HG02943 (cell line): ENCODE results near the gene TMEM63B.
"Not testable (repeated sequence)": the region's sequence is repeated elsewhere in the genome, so short reads cannot be mapped to it uniquely, and the experiment has no call there.

Source experiments
- ATAC-seq: cut with Tn5 transposase; IDR thresholded peaks from one replicate; pipeline ENCODE4 v1.9.1; 2021; ENCODE audit warnings: mild to moderate bottlenecking, low read depth, moderate library complexity; ENCODE audit not compliant: unreplicated experiment

The TMEM63B gene

DNA sequence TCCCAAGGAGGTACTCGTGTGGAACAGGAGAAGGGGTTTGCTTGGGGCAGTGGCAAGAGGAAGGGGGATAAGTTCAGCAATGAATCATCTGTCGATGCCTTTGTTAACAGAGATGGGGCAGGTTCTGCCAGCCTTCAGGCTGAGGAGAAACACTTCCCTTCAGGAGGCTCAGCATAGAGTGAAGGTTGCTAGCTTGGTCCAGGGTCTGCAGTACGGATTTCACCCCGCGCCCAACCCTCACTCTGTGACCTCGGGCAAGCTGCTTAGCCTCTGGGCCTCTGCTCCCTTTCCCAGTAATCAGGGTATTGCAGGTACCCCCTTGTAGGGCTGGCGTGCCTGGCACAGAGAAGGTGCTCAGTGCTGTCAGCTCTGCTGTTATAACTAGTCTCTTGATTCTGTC, 38.8 kb downstream of the TMEM63B start:
- ATAC-seq, result no peak

DNA sequence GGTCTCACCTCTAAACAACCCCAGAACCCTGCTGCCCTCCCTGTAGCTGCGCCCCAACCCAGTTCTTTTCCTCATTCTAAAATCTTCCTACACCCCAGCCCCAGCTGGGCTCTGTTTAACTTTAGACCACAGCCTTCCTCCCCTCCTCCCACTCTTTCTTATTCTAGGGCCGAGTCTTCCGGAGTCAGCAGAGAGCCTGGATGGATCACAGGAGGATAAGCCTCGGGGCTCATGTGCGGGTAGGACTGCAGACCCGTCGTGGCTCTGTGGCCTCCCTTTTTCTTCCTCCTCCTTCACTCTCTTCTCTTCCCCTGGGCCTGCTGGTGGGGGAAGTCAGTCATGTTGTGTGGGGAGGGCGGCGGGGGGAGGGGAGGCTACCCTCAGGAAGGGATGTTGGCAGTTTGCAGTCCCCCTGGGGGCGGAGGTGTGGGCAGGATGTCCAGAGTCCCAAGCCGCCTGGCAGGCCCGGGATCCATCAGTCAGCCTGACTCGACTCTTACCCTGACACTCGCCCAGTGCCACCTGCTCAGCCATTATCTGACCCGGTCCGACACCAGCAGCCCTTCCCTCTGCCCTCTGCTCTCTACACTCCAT, 39.3 kb downstream of the TMEM63B start:
- no peak for ATAC-seq

DNA sequence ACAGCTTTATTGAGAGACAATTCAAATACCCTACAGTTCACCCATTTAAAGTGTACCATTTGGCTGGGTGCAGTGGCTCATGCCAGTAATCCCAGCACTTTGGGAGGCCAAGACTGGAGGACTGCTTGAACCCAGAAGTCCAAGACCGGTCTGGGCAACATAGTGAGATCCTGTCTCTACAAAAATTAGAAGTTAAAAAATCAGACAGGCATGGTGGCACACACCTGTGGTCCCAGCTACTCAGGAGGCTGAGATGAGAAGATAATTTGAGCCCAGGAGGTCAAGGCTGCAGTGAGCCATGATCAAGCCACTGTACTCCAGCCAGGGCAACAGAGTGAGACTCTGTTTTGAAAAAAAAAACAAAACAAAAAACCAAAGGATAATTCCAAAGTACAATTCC, 40.2 kb downstream of the TMEM63B start:
- ATAC-seq, result no peak

DNA sequence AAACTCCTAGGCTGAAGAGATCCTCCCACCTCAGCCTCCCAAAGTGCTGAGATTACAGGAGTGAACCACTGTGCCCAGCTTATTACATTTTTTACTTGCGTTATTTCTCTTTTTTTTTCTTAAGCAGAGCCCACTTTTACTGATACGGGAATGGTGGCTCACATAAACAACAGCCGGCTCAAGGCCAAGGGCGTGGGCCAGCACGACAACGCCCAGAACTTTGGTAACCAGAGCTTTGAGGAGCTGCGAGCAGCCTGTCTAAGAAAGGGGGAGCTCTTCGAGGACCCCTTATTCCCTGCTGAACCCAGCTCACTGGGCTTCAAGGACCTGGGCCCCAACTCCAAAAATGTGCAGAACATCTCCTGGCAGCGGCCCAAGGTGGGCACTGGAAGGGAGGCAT, 41.8 kb downstream of the TMEM63B start:
- no peak for ATAC-seq

DNA sequence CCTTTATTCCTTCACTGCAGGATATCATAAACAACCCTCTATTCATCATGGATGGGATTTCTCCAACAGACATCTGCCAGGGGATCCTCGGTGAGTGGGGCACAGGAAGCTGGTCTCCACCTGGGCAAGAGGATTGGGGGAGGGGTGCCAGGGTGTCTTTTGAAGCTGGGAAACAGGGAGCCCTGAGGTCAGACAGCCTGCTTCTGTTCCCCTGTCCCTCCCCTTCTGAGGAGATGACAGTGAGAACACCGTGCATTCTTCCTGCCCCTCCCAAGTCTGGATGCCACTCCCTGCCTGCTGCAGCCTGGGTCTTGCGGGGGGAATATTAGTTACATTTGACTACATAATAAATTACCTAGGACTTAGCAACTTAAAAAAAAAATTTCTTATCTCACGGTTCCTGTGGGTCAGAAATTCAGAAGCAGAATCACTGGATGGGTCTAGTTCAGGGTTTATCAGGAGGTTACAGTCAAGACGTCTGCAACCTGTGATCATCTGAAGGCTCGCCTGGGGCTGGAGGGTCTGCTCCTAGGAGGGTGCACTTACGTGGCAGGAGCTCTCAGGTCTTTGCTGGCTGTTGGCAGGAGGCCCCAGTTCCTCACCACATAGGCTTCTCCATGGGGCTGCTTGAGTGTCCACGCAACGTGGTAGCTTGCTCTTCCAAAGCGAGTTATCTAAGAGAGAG, 42.7 kb downstream of the TMEM63B start:
- no peak for ATAC-seq

DNA sequence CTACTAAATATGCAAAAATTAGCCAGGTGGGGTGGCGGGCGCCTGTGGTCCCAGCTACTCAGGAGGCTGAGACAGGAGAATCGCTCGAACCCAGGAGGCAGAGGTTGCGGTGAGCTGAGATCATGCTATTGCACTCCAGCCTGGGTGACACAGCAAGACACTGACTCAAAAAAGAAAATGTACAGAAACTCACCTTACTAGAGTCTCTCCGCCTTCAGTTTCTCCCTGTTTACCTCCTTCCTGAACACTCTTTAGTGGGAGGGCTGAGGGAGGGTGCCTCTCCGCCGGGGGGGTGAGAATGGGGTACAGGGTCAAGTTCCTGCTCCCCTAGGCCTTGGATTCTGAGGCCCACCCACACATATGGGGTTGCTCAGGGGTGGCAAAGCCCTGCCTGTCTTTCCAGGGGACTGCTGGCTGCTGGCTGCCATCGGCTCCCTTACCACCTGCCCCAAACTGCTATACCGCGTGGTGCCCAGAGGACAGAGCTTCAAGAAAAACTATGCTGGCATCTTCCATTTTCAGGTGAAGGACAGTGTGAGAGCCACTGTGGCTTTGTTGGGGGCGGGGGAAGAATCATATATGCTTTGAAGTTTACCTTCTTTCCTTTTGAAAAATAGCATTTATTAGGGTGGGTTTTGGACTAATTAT, 44.7 kb downstream of the TMEM63B start:
- no peak for ATAC-seq

DNA sequence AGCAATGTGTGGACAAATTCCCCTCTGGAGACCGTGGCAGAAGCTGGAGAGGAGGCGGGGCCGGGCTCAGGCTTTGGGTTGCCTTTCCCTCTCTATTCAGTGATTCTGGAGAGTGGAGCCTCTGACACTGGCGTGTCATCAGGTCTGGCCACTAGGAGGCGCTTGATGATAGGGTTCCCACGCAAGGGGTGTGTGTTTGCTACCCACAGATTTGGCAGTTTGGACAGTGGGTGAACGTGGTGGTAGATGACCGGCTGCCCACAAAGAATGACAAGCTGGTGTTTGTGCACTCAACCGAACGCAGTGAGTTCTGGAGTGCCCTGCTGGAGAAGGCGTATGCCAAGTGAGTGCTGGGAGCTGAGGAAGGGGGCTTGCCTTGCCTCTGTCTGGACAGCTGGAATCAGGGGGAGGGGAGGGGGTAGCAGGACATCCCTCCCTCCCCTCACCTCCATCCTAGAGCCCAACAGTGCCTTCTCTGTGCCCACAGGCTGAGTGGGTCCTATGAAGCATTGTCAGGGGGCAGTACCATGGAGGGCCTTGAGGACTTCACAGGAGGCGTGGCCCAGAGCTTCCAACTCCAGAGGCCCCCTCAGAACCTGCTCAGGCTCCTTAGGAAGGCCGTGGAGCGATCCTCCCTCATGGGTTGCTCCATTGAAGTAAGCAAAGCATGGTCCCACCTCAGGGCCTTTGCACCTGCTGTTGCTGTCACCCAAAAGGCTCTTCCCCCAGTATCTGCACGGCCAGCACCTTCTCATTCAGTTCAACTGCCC, 45.6 kb downstream of the TMEM63B start:
- no peak for ATAC-seq

DNA sequence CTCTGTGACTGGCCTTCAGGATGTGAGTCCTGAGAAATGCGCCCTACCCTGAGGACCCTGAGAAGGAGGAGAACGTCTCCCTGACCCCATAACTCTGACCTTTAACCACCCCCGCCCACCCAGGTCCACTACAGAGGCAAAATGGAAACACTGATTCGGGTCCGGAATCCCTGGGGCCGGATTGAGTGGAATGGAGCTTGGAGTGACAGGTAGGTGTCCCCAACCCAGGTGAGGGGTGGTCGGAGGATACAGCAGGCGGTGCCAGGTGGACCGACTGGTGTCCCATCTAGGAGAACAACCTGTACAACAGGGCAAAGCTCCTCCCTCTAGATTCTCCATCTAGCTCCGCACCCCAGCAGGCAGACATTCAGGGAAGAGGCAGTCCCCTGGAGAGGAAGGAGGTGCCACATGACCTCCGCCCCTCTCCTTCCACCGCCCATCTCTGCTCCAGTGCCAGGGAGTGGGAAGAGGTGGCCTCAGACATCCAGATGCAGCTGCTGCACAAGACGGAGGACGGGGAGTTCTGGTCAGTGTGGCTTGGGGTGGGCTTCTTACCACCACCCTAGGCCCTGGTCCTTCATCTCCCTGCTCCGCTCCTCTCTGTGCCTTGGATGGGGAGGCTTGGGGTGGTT, 48.9 kb downstream of the TMEM63B start:
- ATAC-seq, result no peak

DNA sequence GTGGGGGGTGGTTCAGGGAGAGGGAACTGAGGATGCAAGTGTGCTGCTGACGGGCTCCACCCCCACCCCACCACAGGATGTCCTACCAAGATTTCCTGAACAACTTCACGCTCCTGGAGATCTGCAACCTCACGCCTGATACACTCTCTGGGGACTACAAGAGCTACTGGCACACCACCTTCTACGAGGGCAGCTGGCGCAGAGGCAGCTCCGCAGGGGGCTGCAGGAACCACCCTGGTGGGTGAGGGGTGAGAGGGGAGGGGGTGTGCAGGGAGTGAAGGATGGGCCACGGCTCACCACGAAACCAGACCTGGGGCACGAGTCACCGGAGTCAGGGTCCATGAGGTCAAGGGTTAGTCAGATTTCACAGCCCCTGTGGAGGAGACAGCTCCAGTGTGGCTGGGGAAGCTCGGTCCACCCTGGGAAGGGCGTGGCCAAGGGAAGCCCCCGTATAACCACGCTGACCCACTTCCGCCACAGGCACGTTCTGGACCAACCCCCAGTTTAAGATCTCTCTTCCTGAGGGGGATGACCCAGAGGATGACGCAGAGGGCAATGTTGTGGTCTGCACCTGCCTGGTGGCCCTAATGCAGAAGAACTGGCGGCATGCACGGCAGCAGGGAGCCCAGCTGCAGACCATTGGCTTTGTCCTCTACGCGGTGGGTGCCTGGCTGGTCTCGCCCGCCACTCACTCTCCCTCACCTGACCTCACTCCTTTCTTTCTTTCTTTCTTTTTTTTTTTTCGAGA, 49.6 kb downstream of the TMEM63B start:
- no peak for ATAC-seq

DNA sequence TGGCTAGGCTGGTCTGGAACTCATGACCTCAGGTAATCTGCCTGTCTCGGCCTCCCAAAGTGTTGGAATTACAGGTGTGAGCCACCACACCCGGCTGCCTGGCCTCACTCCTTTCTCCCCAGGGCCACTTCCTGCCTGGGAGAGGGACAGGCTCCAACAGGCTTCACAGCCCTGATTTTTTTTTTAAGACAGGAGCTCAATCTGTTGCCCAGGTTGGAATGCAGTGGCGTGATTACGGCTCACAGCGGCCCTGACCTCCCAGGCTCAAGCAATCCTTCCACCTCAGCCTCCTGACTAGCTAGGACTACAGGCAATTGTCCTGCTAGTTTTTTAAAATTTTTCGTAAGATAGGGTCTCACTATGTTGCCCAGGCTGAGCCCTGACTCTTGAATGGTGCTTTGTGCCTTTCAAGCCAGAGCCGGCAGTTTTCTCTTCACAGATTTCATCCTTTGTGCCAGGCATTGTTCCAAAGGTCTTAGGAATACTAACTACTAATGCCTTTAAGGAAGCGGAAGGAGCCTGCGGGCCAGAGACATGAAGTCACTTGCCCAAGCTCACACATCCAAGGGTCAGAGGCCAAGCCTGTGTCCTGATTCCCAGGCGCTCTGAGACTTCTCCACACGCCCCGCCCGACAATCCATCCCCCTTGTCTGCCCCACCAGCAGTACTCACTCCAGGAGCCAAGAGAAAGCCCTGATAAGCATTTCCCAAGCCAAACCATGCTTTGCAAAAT, 50.5 kb downstream of the TMEM63B start:
- ATAC-seq, result no peak

DNA sequence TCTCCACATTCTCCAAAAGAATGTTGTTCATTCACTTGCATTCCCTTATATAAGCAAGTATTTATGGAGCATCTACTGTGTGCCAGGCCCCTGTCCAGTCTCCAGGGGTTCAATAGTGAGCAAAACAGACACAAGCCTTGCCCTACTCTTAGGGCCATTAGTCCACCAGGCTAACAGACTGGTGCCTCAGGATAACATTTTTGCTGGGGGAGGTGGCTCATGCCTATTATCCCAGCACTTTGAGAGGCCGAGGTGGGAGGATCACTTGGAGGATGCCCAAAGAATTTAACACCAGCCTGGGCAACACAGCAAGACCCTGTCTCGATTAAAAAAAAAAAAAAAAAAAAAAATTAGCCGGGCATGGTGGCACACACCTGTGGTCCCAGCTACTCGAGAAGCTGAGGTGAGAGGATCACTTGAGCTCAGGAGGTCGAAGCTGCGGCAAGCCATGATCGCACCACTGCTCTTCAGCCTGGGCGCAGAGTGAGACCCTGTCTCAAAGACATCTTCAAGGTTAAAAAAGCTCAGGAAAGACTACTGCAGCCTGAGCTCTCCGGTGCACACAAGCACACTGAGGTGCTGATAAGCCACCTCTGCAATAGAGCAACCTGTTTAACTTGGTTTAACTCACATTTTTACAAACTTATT, 51.2 kb downstream of the TMEM63B start:
- ATAC-seq, result no peak

DNA sequence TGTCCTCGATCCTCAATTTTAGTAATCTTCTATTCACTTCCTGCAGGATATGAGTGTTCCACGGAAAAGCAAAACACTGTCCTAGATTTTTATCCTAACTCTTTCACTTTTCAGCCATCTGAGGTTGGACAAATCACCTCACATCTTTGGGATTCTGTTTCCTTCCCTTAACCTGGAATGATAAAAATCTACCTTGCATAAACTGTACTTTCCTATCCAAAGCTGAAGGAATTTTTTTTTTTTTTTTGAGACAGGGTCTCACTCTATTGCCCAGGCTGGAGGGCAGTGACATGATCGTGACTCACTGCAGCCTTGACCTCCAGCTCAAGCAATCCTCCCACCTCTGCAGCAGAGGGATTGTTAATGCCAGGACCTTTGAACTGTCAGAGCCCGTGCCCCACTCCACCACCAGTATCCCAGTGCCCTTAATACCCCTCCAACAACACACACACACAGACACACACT, 51.8 kb downstream of the TMEM63B start:
- no peak for ATAC-seq

DNA sequence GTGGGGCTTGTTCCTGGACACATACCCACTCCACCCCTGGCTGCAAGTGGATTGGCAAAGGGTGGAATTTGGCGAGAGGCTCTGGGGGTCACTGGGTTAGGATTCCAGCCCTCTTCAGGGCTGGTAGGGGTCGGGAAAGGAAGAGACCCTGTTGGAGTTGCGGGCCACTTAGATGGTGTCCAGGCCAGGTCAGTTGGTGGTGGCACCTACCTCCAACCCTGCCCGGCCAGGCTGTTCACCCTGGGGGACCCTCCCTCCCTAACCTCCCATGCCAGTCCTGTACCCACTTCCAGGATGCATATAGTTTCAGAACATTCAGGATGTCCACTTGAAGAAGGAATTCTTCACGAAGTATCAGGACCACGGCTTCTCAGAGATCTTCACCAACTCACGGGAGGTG, 52.3 kb downstream of the TMEM63B start:
- ATAC-seq, result no peak

DNA sequence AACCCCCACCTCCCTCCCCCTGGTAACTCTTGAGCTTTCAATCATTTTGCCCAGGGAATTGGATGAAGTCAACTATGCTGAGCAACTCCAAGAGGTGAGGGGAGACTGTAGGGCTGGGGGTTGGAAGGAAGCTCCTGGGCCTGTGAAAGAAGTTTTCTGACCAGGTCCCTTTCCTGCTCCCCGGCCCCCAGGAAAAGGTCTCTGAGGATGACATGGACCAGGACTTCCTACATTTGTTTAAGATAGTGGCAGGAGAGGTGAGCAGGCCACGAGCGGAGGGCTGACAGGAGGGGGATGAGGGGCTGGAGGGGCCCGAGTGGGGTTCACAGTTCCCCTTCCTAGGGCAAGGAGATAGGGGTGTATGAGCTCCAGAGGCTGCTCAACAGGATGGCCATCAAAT, 53.1 kb downstream of the TMEM63B start:
- ATAC-seq, result no peak

DNA sequence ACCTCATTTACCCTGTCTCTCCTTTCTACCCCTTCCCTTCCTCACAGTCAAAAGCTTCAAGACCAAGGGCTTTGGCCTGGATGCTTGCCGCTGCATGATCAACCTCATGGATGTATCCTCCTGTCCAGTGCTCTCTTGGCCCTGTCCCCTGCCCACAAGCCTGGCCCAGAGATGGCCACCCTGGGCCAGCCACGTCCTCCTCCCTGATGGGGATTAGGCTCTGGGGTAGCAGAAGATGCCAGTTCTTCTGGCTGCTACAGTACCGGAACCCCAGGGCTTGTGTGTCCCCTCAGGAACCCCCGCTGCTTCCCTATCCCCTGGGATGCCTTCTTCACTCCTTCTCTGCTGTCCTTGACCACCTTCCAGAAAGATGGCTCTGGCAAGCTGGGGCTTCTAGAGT, 53.5 kb downstream of the TMEM63B start:
- no peak for ATAC-seq

DNA sequence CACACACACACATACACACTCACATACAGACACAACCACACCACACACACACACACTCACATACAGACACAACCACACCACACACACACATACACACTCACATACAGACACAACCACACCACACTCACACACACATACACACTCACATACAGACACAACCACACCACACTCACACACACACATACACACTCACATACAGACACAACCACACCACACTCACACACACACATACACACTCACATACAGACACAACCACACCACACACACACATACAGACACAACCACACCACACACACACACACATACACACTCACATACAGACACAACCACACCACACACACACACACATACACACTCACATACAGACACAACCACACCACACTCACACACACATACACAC, 54.4 kb downstream of the TMEM63B start:
- not testable (repeated sequence) for ATAC-seq

DNA sequence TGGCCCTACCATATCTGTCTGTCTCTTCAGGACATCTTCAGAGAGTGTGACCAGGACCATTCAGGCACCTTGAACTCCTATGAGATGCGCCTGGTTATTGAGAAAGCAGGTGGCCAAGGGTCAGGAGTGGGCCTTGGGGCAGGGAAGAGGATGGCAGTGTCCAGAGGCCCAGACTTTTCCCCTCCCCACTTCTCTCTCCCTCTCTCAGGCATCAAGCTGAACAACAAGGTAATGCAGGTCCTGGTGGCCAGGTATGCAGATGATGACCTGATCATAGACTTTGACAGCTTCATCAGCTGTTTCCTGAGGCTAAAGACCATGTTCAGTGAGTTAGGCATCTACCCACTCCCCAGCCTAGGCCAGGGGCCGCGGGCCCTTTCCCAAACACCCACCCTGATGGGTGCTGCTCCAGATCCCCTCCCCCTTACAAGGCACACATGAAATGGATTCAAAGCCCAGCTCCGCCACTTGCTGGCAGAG, 55.6 kb downstream of the TMEM63B start:
- ATAC-seq, result no peak

DNA sequence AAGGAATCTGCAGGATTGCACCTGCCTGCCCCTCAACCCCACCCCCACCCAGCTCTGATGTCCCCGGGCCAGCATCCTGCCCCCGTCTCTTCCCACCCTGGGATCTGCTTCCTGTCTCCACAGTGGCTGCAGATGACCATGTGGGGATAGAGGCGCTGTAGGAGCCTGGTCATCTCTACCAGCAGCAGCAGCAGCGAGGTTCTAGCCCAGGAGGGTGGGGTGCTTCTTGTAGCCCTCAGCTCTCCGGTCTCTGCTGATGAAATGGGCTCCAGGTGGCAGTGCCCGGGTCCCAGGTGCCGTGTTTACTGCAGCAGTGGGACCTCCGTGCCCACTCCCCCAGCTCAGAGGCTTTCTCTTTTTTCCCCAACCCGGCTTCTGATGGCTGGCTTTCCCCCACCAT, 56.4 kb downstream of the TMEM63B start:
- ATAC-seq, result no peak

DNA sequence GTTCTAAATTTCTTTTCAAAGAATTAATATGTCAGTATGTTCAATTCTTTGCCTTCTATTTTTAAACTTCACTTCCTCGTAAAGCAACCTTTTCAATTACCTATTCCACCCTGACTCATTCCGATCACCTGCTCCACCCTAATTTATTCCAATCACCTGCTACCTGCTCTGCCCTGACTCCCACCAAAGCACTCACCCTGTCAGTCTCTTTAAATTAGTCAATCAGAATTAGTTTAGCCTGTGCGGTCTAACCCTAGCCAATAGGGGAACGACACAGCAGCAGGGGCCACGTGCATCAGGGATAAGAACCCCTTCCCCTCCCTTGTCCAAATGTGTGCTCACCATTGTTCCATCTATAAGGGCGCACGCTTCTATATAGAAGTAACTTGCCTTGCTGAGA, 58.0 kb downstream of the TMEM63B start:
- not testable (repeated sequence) for ATAC-seq
